Measurements from ENCODE around the gene PROSER3. TPM values are rescaled to one million over a fixed set of nuclear protein-coding genes. Genes with fewer than 3 reads are reported as not detected.

Gene PROSER3
- total and polyA plus RNA-seq, 9 of the 15 experiments (the other 6 are each of a cell fraction or from before 2014, with no cell fraction given): 1.0 to 39.5 (median 5.1) TPM

DNA sequence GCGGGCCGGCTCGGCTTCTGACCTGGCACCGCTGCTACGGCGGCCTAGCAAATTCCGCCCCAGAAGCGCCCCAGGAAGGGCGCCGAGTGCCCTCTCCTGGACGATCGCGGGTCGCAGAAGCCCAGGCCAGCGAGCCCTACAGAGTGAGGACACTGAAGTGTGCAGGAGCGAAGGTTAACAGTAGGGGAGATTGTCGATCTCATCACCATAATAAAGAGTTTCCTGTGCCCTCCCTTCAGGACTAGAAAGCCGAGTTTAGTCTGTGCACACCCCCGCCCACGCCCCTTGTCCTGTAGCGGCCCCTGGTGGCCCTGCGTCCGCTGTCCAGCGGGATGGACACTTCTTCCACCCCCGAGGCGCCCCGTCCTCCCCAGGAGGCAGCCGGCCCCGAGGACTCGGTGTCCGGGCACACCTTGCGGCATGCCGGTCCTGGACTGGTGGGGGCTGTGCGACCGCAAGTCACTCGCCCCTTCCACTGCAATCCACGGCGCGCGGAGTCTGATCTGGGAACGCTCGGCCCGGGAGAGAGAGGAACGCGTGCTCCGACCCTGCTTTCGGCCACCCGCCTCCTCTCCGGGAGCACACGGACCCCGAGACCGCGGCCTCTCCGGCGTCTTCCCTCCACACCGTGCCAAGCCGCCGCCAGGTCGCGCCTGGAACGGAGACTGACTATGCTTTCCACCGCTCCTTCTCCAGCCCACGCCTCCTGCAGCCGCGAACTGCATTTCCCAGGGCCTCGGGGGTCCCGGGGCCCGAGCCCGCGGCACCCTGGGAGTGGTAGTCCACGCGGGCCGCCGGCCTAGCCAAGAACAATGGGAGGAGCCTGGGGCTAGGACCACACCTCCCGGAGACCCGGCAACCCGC is 40.9 kb upstream of the PROSER3 start (continued):
- TF ChIP-seq, protein P1, sequence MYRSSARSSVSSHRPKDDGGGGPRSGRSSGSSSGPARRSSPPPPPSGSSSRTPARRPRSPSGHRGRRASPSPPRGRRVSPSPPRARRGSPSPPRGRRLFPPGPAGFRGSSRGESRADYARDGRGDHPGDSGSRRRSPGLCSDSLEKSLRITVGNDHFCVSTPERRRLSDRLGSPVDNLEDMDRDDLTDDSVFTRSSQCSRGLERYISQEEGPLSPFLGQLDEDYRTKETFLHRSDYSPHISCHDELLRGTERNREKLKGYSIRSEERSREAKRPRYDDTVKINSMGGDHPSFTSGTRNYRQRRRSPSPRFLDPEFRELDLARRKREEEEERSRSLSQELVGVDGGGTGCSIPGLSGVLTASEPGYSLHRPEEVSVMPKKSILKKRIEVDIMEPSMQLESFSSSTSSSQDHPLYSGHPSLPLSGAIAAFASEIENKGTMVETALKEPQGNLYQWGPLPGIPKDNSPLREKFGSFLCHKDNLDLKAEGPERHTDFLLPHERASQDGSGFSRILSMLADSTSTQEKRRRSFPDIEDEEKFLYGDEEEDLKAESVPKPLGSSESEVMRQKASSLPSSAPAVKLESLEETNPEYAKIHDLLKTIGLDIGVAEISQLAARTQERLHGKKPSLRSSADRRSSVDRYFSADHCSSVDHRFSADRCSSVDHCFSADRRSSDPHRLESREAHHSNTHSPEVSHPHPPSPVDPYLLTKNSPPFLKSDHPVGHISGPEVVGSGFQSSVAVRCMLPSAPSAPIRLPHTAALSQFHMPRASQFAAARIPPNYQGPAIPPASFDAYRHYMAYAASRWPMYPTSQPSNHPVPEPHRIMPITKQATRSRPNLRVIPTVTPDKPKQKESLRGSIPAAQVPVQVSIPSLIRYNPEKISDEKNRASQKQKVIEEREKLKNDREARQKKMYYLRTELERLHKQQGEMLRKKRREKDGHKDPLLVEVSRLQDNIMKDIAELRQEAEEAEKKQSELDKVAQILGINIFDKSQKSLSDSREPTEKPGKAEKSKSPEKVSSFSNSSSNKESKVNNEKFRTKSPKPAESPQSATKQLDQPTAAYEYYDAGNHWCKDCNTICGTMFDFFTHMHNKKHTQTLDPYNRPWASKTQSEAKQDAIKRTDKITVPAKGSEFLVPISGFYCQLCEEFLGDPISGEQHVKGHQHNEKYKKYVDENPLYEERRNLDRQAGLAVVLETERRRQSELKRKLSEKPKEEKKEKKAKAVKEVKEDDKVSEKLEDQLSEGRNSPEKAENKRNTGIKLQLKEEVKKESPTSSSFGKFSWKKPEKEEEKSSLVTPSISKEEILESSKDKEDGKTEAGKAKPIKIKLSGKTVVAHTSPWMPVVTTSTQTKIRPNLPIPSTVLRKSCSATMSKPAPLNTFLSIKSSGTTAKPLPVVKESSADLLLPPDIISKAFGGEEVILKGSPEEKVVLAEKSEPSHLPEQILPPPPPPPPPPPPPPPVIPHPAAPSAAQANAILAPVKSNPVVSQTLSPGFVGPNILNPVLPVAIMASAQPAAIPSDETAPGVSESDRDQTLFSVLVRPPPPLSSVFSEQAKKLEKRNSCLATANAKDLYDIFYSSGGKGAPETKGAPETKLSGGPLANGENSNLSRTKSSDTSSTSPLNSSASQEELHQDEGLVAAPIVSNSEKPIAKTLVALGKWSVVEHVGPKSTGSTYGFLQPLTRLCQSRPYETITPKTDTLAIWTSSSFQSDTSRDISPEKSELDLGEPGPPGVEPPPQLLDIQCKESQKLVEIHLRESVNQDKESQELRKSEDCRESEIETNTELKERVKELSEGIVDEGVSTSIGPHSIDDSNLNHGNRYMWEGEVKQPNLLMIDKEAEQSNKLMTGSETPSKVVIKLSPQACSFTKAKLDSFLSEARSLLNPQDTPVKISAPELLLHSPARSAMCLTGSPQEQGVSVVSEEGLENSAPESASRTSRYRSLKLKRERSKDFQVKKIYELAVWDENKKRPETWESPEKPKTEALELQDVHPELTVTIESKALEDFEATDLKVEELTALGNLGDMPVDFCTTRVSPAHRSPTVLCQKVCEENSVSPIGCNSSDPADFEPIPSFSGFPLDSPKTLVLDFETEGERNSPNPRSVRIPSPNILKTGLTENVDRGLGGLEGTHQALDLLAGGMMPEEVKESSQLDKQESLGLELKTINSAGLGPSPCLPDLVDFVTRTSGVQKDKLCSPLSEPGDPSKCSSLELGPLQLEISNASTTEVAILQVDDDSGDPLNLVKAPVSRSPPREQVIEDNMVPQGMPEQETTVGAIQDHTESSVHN (IDR thresholded peaks at IDR 0.05; ENCODE audit: borderline replicate concordance in 1 of 2, low read depth in 1 of 2): no peak
- no peak for TF ChIP-seq ZNF778 (CRISPR knock-in tag; IDR thresholded peaks at IDR 0.05)
- TF ChIP-seq POLR2B (IDR thresholded peaks at IDR 0.05; ENCODE audit: low read depth, partially characterized antibody): no peak
- no peak for TF ChIP-seq LEF1 (IDR thresholded peaks at IDR 0.05)
- TF ChIP-seq BRD4 (IDR thresholded peaks at IDR 0.05): no peak
- no peak for TF ChIP-seq RBM14 (IDR thresholded peaks at IDR 0.05; ENCODE audit: borderline replicate concordance, insufficient read depth, low read depth, low read length)
- no peak for TF ChIP-seq BDP1 (IDR thresholded peaks at IDR 0.05; ENCODE audit: insufficient read depth, insufficient read length)
- no peak for TF ChIP-seq DIDO1 (tag; IDR thresholded peaks at IDR 0.05; ENCODE audit: low read depth)
- TF ChIP-seq ZNF57 (CRISPR knock-in tag; IDR thresholded peaks at IDR 0.05): no peak
- no peak for TF ChIP-seq KAT8 (IDR thresholded peaks at IDR 0.05; ENCODE audit: low read depth)
- TF ChIP-seq, protein P2, sequence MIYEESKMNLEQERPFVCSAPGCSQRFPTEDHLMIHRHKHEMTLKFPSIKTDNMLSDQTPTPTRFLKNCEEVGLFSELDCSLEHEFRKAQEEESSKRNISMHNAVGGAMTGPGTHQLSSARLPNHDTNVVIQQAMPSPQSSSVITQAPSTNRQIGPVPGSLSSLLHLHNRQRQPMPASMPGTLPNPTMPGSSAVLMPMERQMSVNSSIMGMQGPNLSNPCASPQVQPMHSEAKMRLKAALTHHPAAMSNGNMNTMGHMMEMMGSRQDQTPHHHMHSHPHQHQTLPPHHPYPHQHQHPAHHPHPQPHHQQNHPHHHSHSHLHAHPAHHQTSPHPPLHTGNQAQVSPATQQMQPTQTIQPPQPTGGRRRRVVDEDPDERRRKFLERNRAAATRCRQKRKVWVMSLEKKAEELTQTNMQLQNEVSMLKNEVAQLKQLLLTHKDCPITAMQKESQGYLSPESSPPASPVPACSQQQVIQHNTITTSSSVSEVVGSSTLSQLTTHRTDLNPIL (CRISPR knock-in tag; IDR thresholded peaks at IDR 0.05): no peak
- no peak for TF ChIP-seq MEF2D (tag; conservative IDR thresholded peaks at IDR 0.05; ENCODE audit: low read depth)
- TF ChIP-seq, protein P3, sequence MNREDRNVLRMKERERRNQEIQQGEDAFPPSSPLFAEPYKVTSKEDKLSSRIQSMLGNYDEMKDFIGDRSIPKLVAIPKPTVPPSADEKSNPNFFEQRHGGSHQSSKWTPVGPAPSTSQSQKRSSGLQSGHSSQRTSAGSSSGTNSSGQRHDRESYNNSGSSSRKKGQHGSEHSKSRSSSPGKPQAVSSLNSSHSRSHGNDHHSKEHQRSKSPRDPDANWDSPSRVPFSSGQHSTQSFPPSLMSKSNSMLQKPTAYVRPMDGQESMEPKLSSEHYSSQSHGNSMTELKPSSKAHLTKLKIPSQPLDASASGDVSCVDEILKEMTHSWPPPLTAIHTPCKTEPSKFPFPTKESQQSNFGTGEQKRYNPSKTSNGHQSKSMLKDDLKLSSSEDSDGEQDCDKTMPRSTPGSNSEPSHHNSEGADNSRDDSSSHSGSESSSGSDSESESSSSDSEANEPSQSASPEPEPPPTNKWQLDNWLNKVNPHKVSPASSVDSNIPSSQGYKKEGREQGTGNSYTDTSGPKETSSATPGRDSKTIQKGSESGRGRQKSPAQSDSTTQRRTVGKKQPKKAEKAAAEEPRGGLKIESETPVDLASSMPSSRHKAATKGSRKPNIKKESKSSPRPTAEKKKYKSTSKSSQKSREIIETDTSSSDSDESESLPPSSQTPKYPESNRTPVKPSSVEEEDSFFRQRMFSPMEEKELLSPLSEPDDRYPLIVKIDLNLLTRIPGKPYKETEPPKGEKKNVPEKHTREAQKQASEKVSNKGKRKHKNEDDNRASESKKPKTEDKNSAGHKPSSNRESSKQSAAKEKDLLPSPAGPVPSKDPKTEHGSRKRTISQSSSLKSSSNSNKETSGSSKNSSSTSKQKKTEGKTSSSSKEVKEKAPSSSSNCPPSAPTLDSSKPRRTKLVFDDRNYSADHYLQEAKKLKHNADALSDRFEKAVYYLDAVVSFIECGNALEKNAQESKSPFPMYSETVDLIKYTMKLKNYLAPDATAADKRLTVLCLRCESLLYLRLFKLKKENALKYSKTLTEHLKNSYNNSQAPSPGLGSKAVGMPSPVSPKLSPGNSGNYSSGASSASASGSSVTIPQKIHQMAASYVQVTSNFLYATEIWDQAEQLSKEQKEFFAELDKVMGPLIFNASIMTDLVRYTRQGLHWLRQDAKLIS (CRISPR knock-in tag; IDR thresholded peaks at IDR 0.05): peak; percentile 67
- no peak for TF ChIP-seq ZNF589 (CRISPR knock-in tag; IDR thresholded peaks at IDR 0.05; ENCODE audit: low read depth)

All from K562 (cell line).